Measurements from ENCODE around the gene XRCC5. TPM values are rescaled to one million over a fixed set of nuclear protein-coding genes. Genes with fewer than 3 reads are reported as not detected.

Gene XRCC5
- total and polyA plus RNA-seq, 2 donors (not counting 1 experiment from before 2014, with no cell fraction given) = 152 to 278 TPM

DNA sequence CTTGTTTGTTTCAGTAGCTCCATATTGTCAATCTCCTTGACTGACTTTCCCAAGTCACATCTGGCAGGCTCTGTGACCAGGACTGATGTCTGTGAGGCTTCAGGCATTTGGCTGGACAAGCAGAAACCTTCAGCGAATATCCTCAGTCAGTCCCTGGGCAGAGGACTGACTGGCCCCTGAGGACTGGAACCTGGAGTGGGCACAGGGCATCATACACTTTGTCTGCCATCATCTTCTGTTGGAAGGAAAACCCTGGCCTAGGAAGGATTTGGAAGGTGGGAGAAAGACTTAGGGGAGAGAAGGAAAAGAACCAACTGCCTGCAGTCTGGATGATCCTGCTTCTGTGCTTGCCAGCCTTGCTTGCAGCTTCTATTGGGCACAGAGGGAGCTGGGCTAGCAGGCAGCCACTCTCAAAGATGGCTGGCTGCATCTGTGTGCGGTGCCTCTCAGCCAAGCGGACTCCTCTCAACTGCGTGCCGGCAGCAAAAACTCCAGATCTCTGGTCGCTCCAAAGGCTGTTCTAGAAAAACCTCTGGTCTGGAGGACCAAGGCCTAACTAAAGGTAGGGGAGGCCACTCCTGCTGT is 136.3 kb downstream of the XRCC5 start:
- Histone ChIP-seq H3K9ac (ENCODE audit: insufficient read depth, low read length) (no peak overlapping the region), H3K4me1 (ENCODE audit: control insufficient read depth, extremely low read depth, insufficient read depth, low read length) (no peaks in the 10 kb centered on the region), H2AFZ (ENCODE audit: low read length) (no peak overlapping the region), H4K20me1 (ENCODE audit: control insufficient read depth, extremely low read depth, insufficient read depth, low read length) (no peaks in the 10 kb centered on the region), H3K4me3 (replicated peaks in 1 of 4; ENCODE audit: control extremely low read depth in 1 of 4, insufficient read depth in 1 of 4, low read depth in 3 of 4, low read length in 4 of 4) (no peak overlapping the region), H3K9me3 (ENCODE audit: control insufficient read depth, insufficient read depth, low read depth, low read length) (no peaks in the 10 kb centered on the region), H3K79me2 (ENCODE audit: control insufficient read depth, insufficient read depth, low read length) (no peaks in the 10 kb centered on the region), H3K4me2 (ENCODE audit: extremely low read depth, insufficient read depth, low read length) (no peak overlapping the region), H3K36me3 (ENCODE audit: control insufficient read depth, insufficient read depth, low read length) (no peaks in the 10 kb centered on the region), H3K27me3 (ENCODE audit: control insufficient read depth, insufficient read depth, low read length) (no peaks in the 10 kb centered on the region), H3K27ac (ENCODE audit: insufficient read depth, low read length) (no peak overlapping the region)
- DNase-seq (ENCODE audit: low read depth in 2 of 2) = no peak
- no peak for TF ChIP-seq EZH2 (IDR thresholded peaks at IDR 0.05; ENCODE audit: low read length, missing control alignments)
- TF ChIP-seq, protein P1, sequence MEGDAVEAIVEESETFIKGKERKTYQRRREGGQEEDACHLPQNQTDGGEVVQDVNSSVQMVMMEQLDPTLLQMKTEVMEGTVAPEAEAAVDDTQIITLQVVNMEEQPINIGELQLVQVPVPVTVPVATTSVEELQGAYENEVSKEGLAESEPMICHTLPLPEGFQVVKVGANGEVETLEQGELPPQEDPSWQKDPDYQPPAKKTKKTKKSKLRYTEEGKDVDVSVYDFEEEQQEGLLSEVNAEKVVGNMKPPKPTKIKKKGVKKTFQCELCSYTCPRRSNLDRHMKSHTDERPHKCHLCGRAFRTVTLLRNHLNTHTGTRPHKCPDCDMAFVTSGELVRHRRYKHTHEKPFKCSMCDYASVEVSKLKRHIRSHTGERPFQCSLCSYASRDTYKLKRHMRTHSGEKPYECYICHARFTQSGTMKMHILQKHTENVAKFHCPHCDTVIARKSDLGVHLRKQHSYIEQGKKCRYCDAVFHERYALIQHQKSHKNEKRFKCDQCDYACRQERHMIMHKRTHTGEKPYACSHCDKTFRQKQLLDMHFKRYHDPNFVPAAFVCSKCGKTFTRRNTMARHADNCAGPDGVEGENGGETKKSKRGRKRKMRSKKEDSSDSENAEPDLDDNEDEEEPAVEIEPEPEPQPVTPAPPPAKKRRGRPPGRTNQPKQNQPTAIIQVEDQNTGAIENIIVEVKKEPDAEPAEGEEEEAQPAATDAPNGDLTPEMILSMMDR (conservative IDR thresholded peaks at IDR 0.05 in 1 of 2, IDR thresholded peaks at IDR 0.05 in 1 of 2; ENCODE audit: low read depth in 1 of 2, low read length in 2 of 2) = no peak

GRCh38 chr2:216246766-216247165 is 137.6 kb downstream of the XRCC5 start:
- Histone ChIP-seq H3K27me3 (ENCODE audit: control insufficient read depth, insufficient read depth, low read length) (no peaks in the 10 kb centered on the region), H3K4me2 (ENCODE audit: extremely low read depth, insufficient read depth, low read length) (no peak overlapping the region), H3K27ac (ENCODE audit: insufficient read depth, low read length) (no peak overlapping the region), H4K20me1 (ENCODE audit: control insufficient read depth, extremely low read depth, insufficient read depth, low read length) (no peaks in the 10 kb centered on the region), H3K9ac (ENCODE audit: insufficient read depth, low read length) (no peak overlapping the region), H3K4me3 (replicated peaks in 1 of 4; ENCODE audit: control extremely low read depth in 1 of 4, insufficient read depth in 1 of 4, low read depth in 3 of 4, low read length in 4 of 4) (no peak overlapping the region), H3K79me2 (ENCODE audit: control insufficient read depth, insufficient read depth, low read length) (no peaks in the 10 kb centered on the region), H2AFZ (ENCODE audit: low read length) (no peak overlapping the region), H3K36me3 (ENCODE audit: control insufficient read depth, insufficient read depth, low read length) (no peaks in the 10 kb centered on the region), H3K4me1 (ENCODE audit: control insufficient read depth, extremely low read depth, insufficient read depth, low read length) (no peaks in the 10 kb centered on the region), H3K9me3 (ENCODE audit: control insufficient read depth, insufficient read depth, low read depth, low read length) (no peaks in the 10 kb centered on the region)
- DNase-seq (ENCODE audit: low read depth in 2 of 2) = no peak
- TF ChIP-seq, protein P1 (conservative IDR thresholded peaks at IDR 0.05 in 1 of 2, IDR thresholded peaks at IDR 0.05 in 1 of 2; ENCODE audit: low read depth in 1 of 2, low read length in 2 of 2) = no peak
- no peak for TF ChIP-seq EZH2 (IDR thresholded peaks at IDR 0.05; ENCODE audit: low read length, missing control alignments)

Other genes with a start within 250 kb of the XRCC5 start
- 1.8 and 3.5 TPM in 2 replicates for gene MREG, start 95.8 kb upstream of the XRCC5 start, total RNA-seq
- 2.4 and 3.4 TPM in 2 replicates for gene MREG, start 95.8 kb upstream of the XRCC5 start, polyA plus RNA-seq
- gene PECR, start 27.5 kb upstream of the XRCC5 start, total RNA-seq = 19.3 and 22.6 TPM in 2 replicates
- 11.7 and 15.4 TPM in 2 replicates for gene PECR, start 27.5 kb upstream of the XRCC5 start, polyA plus RNA-seq
- 0.26 and 0.50 TPM in 2 replicates for gene TMEM169, start 27.4 kb upstream of the XRCC5 start, total RNA-seq
- gene TMEM169, start 27.4 kb upstream of the XRCC5 start, polyA plus RNA-seq = 0.10 TPM in 2 replicates